Measurements from ENCODE around the gene GPR22.

Gene GPR22

GRCh38 chr7:107480932-107481331 lies 11.1 kb downstream of the GPR22 start:
- DNase-seq = no peak

GRCh38 chr7:107482571-107482970 lies 12.7 kb downstream of the GPR22 start:
- no peak for DNase-seq

DNA sequence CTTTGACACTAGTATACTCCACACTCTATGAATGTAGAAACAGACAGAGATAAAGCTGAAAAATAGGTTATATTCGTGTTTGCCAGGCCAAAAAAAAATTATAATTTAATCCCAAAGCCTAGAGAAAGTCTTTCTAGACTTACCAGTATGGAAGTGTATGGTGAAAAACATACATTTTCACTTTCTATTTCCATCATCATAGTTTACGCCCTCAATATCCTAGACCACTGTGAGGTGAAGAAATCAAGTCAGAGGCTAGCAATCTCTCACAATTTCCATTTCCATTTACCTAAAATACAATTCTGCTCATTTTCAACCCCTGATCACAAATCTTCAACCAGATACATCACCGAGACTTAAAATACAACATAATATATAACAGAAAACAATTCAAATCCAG lies 16.2 kb downstream of the GPR22 start:
- no peak for DNase-seq

GRCh38 chr7:107492875-107493274 lies 23.0 kb downstream of the GPR22 start:
- DNase-seq = no peak

- no peak for DNase-seq
Measured at GRCh38 chr7:107494315-107494751, 24.5 kb downstream of the GPR22 start.

- DNase-seq = no peak
Measured at GRCh38 chr7:107494884-107495283, 25.0 kb downstream of the GPR22 start.

GRCh38 chr7:107495516-107495915 lies 25.7 kb downstream of the GPR22 start:
- DNase-seq = no peak

- peak; percentile 54 for DNase-seq
Measured at GRCh38 chr7:107499731-107500130, 29.9 kb downstream of the GPR22 start.

GRCh38 chr7:107501593-107501992 lies 31.7 kb downstream of the GPR22 start:
- peak; percentile 31 for DNase-seq

GRCh38 chr7:107502154-107502553 lies 32.3 kb downstream of the GPR22 start:
- DNase-seq = no peak

- DNase-seq = no peak
Measured at GRCh38 chr7:107502797-107503196, 32.9 kb downstream of the GPR22 start.

DNA sequence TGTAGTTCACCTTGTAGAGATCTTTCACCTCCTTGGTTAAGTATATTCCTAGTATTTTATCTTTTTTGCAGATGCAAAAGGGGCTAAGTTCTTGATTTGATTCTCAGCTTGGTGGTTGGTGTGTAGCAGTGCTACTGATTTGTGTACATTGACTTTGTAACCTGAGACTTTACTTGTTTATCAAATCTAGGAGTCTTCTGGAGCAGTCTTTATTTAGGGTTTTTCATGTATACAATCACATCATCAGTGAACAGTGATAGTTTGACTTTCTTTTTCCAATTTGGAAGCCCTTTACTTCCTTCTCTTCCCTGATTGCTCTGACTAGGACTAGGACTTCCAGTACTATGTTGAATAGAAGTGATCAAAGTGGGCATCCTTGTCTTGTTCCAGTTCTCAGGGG lies 33.8 kb downstream of the GPR22 start:
- no peak for DNase-seq

DNA sequence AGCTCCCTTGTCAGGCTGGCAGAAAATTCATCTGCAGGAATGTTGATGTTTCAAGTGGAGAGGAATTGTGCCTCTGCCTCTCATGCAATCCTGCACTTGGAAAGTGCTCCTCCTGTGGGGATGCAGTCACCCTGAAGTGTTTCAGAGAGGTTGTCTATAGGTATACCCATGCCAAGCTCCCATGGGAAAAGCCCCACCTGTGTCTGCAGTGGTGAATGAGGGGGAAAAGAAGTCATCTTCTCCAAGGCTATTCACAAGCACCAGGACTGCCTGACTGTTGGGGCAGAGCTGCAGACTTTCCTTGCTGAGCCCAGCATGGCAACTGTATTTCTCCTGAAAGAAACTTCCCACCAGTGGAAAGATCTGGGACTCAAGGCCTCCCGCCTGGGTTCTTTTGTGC lies 35.5 kb downstream of the GPR22 start:
- DNase-seq = no peak

- no peak for DNase-seq
Measured at GRCh38 chr7:107505997-107506673, 36.3 kb downstream of the GPR22 start.

DNA sequence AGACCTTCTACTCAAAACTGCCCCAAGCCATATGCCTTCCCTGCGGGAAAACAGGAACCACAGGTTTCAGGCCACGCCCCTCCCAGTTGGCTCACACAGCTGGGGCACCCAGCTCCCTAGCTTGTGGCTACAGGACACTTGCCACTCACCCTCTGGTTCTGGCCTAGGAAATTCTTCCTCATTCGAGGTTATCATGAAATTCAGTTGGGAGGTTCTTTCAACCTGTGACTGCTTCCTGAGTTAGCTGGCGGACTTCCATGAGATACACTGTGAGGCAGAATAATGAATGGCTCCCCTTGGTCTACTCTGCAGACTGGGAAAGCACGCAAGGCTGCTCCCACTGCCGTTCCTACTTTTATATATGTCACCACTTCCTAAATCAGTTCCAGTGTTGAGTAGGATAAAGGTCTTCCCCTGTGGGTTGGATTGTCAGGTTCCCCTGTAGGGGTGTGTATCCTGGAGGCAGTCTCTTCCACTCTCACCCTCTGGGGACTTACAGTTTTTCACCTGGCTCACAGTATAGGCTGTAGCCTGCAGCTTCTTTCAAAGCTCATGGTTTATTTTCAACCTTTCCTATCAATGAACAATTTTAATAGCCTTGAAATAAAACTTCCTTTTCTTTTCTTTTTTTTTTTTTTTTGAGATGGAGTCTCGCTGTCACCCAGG lies 37.0 kb downstream of the GPR22 start:
- no peak for DNase-seq
